Stimulated activated CD8-positive, alpha-beta memory T cell treated with anti-CD3 and anti-CD28 coated beads, Interleukin-4, amount 100 ng/mL, for 24 hours (primary cell): ENCODE data around the gene ASB6.
"Not testable (repeated sequence)": the region's sequence is repeated elsewhere in the genome, so short reads cannot be mapped to it uniquely, and the experiment has no call there.

Experiments
- DNase-seq: peaks from one replicate; pipeline ENCODE4 v3.0.0-alpha.2; 2020; ENCODE audit warnings: low read depth

Gene ASB6

GRCh38 chr9:129606161-129607026 is 35.6 kb downstream of the ASB6 start:
- no peak for DNase-seq

- no peak for DNase-seq
Measured at GRCh38 chr9:129604766-129605163, 37.2 kb downstream of the ASB6 start.

GRCh38 chr9:129604056-129604765 is 37.7 kb downstream of the ASB6 start:
- DNase-seq: no peak

- no peak for DNase-seq
Measured at GRCh38 chr9:129602598-129603415, 39.1 kb downstream of the ASB6 start.

GRCh38 chr9:129601082-129601674 is 40.8 kb downstream of the ASB6 start:
- DNase-seq: no peak

- no peak for DNase-seq
Measured at GRCh38 chr9:129598089-129598596, 43.8 kb downstream of the ASB6 start.

- DNase-seq: no peak
Measured at GRCh38 chr9:129597355-129598088, 44.4 kb downstream of the ASB6 start.

GRCh38 chr9:129596541-129597331 is 45.2 kb downstream of the ASB6 start:
- DNase-seq: no peak

- DNase-seq: no peak
Measured at GRCh38 chr9:129595903-129596540, 45.9 kb downstream of the ASB6 start.

GRCh38 chr9:129595311-129595741 is 46.6 kb downstream of the ASB6 start:
- DNase-seq: no peak

- DNase-seq: no peak
Measured at GRCh38 chr9:129594632-129595031, 47.3 kb downstream of the ASB6 start.

GRCh38 chr9:129592790-129593189 is 49.2 kb downstream of the ASB6 start:
- DNase-seq: not testable (repeated sequence)

GRCh38 chr9:129591916-129592315 is 50.0 kb downstream of the ASB6 start:
- DNase-seq: no peak

GRCh38 chr9:129590466-129590865 is 51.5 kb downstream of the ASB6 start:
- no peak for DNase-seq

GRCh38 chr9:129587487-129588262 is 54.3 kb downstream of the ASB6 start:
- DNase-seq: no peak

GRCh38 chr9:129586685-129587084 is 55.3 kb downstream of the ASB6 start:
- no peak for DNase-seq

- no peak for DNase-seq
Measured at GRCh38 chr9:129586245-129586644, 55.7 kb downstream of the ASB6 start.

- no peak for DNase-seq
Measured at GRCh38 chr9:129585352-129585751, 56.6 kb downstream of the ASB6 start.
